OCI-LY3 (cell line): Measurements from ENCODE around the gene FBXO24.

Source experiments
- H2AFZ ChIP-seq: fragments of 200-600, 300-600 bp; shearing (Covaris generic); 2 replicates; pipeline ENCODE4 v1.6.0; 2014; ENCODE audit warnings: antibody characterized with exemption, low read depth, low read length
- H3K27ac ChIP-seq: fragments of 200-600, 300-600 bp; sonication (generic); 2 replicates; pipeline ENCODE4 v1.5.1; 2014; ENCODE audit warnings: mild to moderate bottlenecking, low read length, moderate library complexity, mixed read lengths
- H3K27me3 ChIP-seq: fragments of 200-600, 300-600 bp; sonication (generic); 2 replicates; pipeline ENCODE4 v1.6.1; 2014; ENCODE audit warnings: low read depth, low read length, mixed read lengths
- H3K36me3 ChIP-seq: fragments of 200-600, 300-600 bp; sonication (generic); replicated peaks from 2 replicates; pipeline ENCODE3; 2014; ENCODE audit warnings: low read depth, low read length, mixed read lengths
- H3K4me1 ChIP-seq: fragments of 300-600, 200-600 bp; sonication (generic); 2 replicates; pipeline ENCODE4 v1.6.1; 2014; ENCODE audit warnings: low read length, mixed read lengths
- H3K4me2 ChIP-seq: fragments of 200-600, 300-600 bp; sonication (generic); 2 replicates; pipeline ENCODE4 v1.6.1; 2014; ENCODE audit warnings: low read length, mixed read lengths
- H3K4me3 ChIP-seq: fragments of 300-600, 200-600 bp; sonication (generic); 2 replicates; pipeline ENCODE4 v1.5.1; 2014; ENCODE audit warnings: antibody characterized with exemption, mild to moderate bottlenecking, low read length, moderate library complexity
- H3K79me2 ChIP-seq: fragments of 300-600, 200-600 bp; shearing (Covaris generic); 2 replicates; pipeline ENCODE4 v1.6.1; 2014; ENCODE audit warnings: mild to moderate bottlenecking, low read length, mixed read lengths
- H3K9ac ChIP-seq: fragments of 300-600, 200-600 bp; shearing (Covaris generic); 2 replicates; pipeline ENCODE4 v1.6.0; 2014; ENCODE audit warnings: mild to moderate bottlenecking, low read length, moderate library complexity
- H3K9me3 ChIP-seq: fragments of 200-600, 300-600 bp; shearing (Covaris generic); 2 replicates; pipeline ENCODE4 v1.6.1; 2014; ENCODE audit warnings: low read length, mixed read lengths; ENCODE audit not compliant: insufficient read depth
- H4K20me1 ChIP-seq: fragments of 200-600, 300-600 bp; sonication (generic); 2 replicates; pipeline ENCODE4 v1.6.1; 2016; ENCODE audit warnings: low read length, mixed read lengths; ENCODE audit not compliant: insufficient read depth
- CTCF ChIP-seq: fragments of 200-600, 300-600 bp; sonication (generic); IDR thresholded peaks from 2 replicates; pipeline ENCODE4 v1.5.1; 2014; ENCODE audit warnings: antibody characterized with exemption, low read length, low read depth
- EZH2phosphoT487 ChIP-seq: fragments of 200-600 bp; shearing (Covaris generic); IDR thresholded peaks from 2 replicates; pipeline ENCODE4 v1.6.1; 2018; ENCODE audit warnings: antibody characterized with exemption, mixed run types, low read depth

The FBXO24 gene

DNA sequence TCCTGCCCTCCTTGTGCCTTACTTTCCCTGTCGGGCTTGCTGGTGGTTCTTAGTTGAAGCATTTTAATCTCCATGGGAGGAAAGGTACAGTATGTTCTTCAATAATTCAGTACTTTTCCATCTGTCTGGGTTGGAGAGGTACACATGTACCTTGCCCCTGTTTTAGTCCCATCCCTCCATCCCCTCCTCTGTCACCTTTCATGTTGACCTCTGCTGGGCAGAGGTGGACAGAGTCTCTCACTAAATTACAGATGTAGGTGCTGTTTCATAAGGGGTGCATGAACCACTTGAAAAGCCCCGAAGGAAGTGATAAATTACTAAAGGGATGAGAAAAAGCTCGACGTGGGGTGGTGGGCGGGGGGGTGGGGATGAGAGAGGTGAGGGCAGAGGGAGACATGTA is 41.7 kb upstream of the FBXO24 start:
- Histone ChIP-seq H3K9ac (peak overlapping the region; percentile 82), H3K27ac (peak overlapping the region; percentile 99), H3K9me3 (no peaks in the 10 kb centered on the region), H3K79me2 (peaks cover 72% of the 10 kb centered on the region), H3K27me3 (no peaks in the 10 kb centered on the region), H3K4me2 (peak overlapping the region; percentile 92), H4K20me1 (no peaks in the 10 kb centered on the region), H3K4me1 (peaks cover 92% of the 10 kb centered on the region), H3K36me3 (peaks cover 10% of the 10 kb centered on the region), H2AFZ (no peak overlapping the region), H3K4me3 (peak overlapping the region; percentile 67)
- TF ChIP-seq EZH2phosphoT487 = no peak
- TF ChIP-seq CTCF = no peak

GRCh38 chr7:100544967-100545359 is 41.2 kb upstream of the FBXO24 start:
- H3K4me1 ChIP-seq = peaks cover 95% of the 10 kb centered on the region
- H3K9me3 ChIP-seq = no peaks in the 10 kb centered on the region
- peaks cover 10% of the 10 kb centered on the region for H3K36me3 ChIP-seq
- H3K27ac ChIP-seq = peak overlapping the region; percentile 99
- peak overlapping the region; percentile 67 for H3K4me3 ChIP-seq
- no peaks in the 10 kb centered on the region for H3K27me3 ChIP-seq
- H2AFZ ChIP-seq = no peak overlapping the region
- H4K20me1 ChIP-seq = no peaks in the 10 kb centered on the region
- TF ChIP-seq CTCF = no peak
- no peak for TF ChIP-seq EZH2phosphoT487
- peak overlapping the region; percentile 82 for H3K9ac ChIP-seq
- H3K79me2 ChIP-seq = peaks cover 67% of the 10 kb centered on the region
- H3K4me2 ChIP-seq = peak overlapping the region; percentile 92

DNA sequence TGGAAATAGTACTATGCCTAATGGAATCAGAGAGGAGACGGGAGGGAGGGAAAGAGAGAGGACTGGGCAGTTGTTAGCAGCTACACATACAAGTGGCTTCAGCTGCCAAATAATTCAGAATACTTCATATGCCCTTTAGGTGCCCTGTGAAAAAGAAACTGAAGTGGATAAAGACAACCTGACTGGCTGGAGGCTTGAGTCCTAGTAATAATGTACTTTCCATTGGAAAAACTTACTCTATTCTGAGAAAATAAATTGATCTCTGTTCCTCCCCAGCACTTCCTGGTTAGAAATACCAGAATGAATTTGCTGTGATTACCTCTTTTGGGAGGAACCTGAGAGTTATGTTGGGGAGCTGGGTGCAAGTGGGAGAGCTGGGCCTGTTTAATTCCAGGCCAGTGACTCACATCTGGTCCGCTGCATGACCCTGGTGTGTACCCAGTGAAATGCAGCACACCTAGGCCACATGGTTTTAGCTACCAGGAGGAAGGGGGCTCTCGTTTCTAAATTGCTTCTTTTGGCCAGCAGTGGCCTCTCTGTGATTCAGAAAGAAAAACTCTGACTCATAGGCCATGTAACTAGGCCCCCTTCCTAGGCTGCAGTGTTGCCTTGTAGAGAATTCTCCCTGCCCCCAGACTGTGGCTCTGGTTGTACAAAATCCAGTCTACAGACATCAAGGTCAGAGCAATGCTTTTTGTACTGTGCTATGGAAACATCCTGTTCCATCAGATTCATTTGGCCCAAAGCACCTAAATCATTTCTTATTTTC is 40.6 kb upstream of the FBXO24 start:
- peak overlapping the region; percentile 92 for H3K4me2 ChIP-seq
- no peaks in the 10 kb centered on the region for H4K20me1 ChIP-seq
- H2AFZ ChIP-seq = no peak overlapping the region
- peaks cover 94% of the 10 kb centered on the region for H3K4me1 ChIP-seq
- no peaks in the 10 kb centered on the region for H3K27me3 ChIP-seq
- H3K4me3 ChIP-seq = peak overlapping the region; percentile 67
- H3K9ac ChIP-seq = peak overlapping the region; percentile 82
- TF ChIP-seq EZH2phosphoT487 = no peak
- TF ChIP-seq CTCF = peak; percentile 14; the same call in 1 of the 2 replicates
- H3K36me3 ChIP-seq = peaks cover 12% of the 10 kb centered on the region
- peaks cover 62% of the 10 kb centered on the region for H3K79me2 ChIP-seq
- H3K9me3 ChIP-seq = no peaks in the 10 kb centered on the region
- peak overlapping the region; percentile 99 for H3K27ac ChIP-seq

GRCh38 chr7:100546129-100546925 is 39.8 kb upstream of the FBXO24 start:
- peak overlapping the region; percentile 82 for H3K9ac ChIP-seq
- H3K4me1 ChIP-seq = peaks cover 89% of the 10 kb centered on the region
- H3K27me3 ChIP-seq = no peaks in the 10 kb centered on the region
- no peaks in the 10 kb centered on the region for H4K20me1 ChIP-seq
- H3K79me2 ChIP-seq = peaks cover 54% of the 10 kb centered on the region
- H3K27ac ChIP-seq = peak overlapping the region; percentile 99
- peaks cover 10% of the 10 kb centered on the region for H3K36me3 ChIP-seq
- H3K4me3 ChIP-seq = peak overlapping the region; percentile 67
- no peaks in the 10 kb centered on the region for H3K9me3 ChIP-seq
- TF ChIP-seq EZH2phosphoT487 = no peak
- no peak for TF ChIP-seq CTCF
- no peak overlapping the region for H2AFZ ChIP-seq
- H3K4me2 ChIP-seq = peak overlapping the region; percentile 92
